Endothelial cell of umbilical vein (primary cell): ENCODE data around the gene SEZ6L2. TPM values are rescaled to one million over a fixed set of nuclear protein-coding genes. Genes with fewer than 3 reads are reported as not detected.
"Not testable (repeated sequence)": the region's sequence is repeated elsewhere in the genome, so short reads cannot be mapped to it uniquely, and the experiment has no call there.

ENCODE experiments used
- BruUV-seq: library from RNA; stranded (reverse); fragments of 400-500 nt; replicated peaks from 2 replicates; lab custom pipeline; 2021; lab: Mats Ljungman, UMichigan
- CTCF ChIA-PET: fragments of 300-600, 350-600 bp; sonication (Branson Sonifier 250); formaldehyde crosslinking; loops from one replicate; lab custom pipeline; 2021; ENCODE audit warnings: antibody characterized with exemption, inconsistent platforms; lab: Charles Lee
- POLR2A ChIA-PET: fragments of 300-600, 350-600 bp; sonication (Branson Sonifier 250); formaldehyde crosslinking; loops from one replicate; lab custom pipeline; 2021; ENCODE audit warnings: antibody characterized with exemption, inconsistent platforms; lab: Charles Lee
- DNase-seq: peaks from one replicate; pipeline ENCODE4 v3.0.0-alpha.2; 2011; ENCODE audit warnings: low read depth, low spot score
- FAIRE-seq: peaks from 2 replicates; lab custom pipeline; 2011; peaks lifted over from hg19 to GRCh38; lab: Jason Lieb, UNC
- H2AFZ ChIP-seq: 2 replicates; pipeline ENCODE4 v1.6.0; 2012; ENCODE audit warnings: low read depth, low read length, control low read depth, inconsistent platforms
- H3K27ac ChIP-seq: 2 replicates; pipeline ENCODE4 v1.5.1; 2011; ENCODE audit warnings: low read depth, mild to moderate bottlenecking, control low read depth, low read length, moderate library complexity; ENCODE audit not compliant: insufficient read depth
- H3K27me3 ChIP-seq, 2 experiments: 2 replicates each; pipeline versions ENCODE4 v1.6.0 to v1.6.1; 2011; ENCODE audit warnings: low read length in 2 of 2, mixed read lengths in 1 of 2; ENCODE audit not compliant: control insufficient read depth in 2 of 2, insufficient read depth in 2 of 2
- H3K36me3 ChIP-seq, 2 experiments: 2 replicates in 1 of 2; 3 replicates in 1 of 2; pipeline ENCODE4 v1.5.1; 2011; ENCODE audit warnings: low read length in 2 of 2, mild to moderate bottlenecking in 1 of 2, moderate library complexity in 1 of 2; ENCODE audit not compliant: control insufficient read depth in 2 of 2, insufficient read depth in 2 of 2; ENCODE audit errors: extremely low read depth in 1 of 2
- H3K4me1 ChIP-seq: 3 replicates; pipeline ENCODE4 v1.5.1; 2011; ENCODE audit warnings: mild to moderate bottlenecking, low read length; ENCODE audit not compliant: control insufficient read depth, insufficient read depth; ENCODE audit errors: extremely low read depth
- H3K4me2 ChIP-seq: 2 replicates; pipeline ENCODE4 v1.6.1; 2011; ENCODE audit warnings: low read length, control low read depth, mixed read lengths; ENCODE audit not compliant: insufficient read depth
- H3K4me3 ChIP-seq, 3 experiments: fragments of 200-600 bp in 1 of 3; sonication (generic), shearing (Covaris generic) in 1 of 3; replicated peaks in 1 of 3; 2 replicates each; pipeline ENCODE4 v1.5.1; 2011 to 2016; ENCODE audit warnings: control low read depth in 3 of 3, low read length in 3 of 3, mild to moderate bottlenecking in 2 of 3, inconsistent platforms in 1 of 3, low read depth in 1 of 3, moderate library complexity in 1 of 3; ENCODE audit not compliant: insufficient read depth in 1 of 3
- H3K79me2 ChIP-seq: 2 replicates; pipeline ENCODE4 v1.6.0; 2012; ENCODE audit warnings: low read length, inconsistent platforms; ENCODE audit not compliant: control insufficient read depth, insufficient read depth
- H3K9ac ChIP-seq: replicated peaks from 2 replicates; pipeline ENCODE3; 2011; ENCODE audit warnings: low read length, control low read depth; ENCODE audit not compliant: insufficient read depth; ENCODE audit errors: extremely low read depth
- H3K9me1 ChIP-seq: replicated peaks from 3 replicates; pipeline ENCODE4 v1.6.0; 2011; ENCODE audit warnings: mild to moderate bottlenecking, low read length; ENCODE audit not compliant: control insufficient read depth, insufficient read depth; ENCODE audit errors: extremely low read depth
- H3K9me3 ChIP-seq: replicated peaks from 2 replicates; pipeline ENCODE4 v1.5.1; 2012; ENCODE audit warnings: low read length, inconsistent platforms; ENCODE audit not compliant: control insufficient read depth, insufficient read depth
- H4K20me1 ChIP-seq: replicated peaks from 2 replicates; pipeline ENCODE3; 2011; ENCODE audit warnings: mild to moderate bottlenecking, low read length; ENCODE audit not compliant: control insufficient read depth, insufficient read depth; ENCODE audit errors: extremely low read depth
- CTCF ChIP-seq, 2 donors: IDR thresholded peaks; 1 replicate in 1 of 2; 2 replicates in 1 of 2; pipeline ENCODE4 v1.5.1; 2011; ENCODE audit warnings: low read length in 2 of 2, mild to moderate bottlenecking in 2 of 2, moderate library complexity in 2 of 2, control low read depth in 1 of 2, inconsistent platforms in 1 of 2, low read depth in 1 of 2; ENCODE audit not compliant: insufficient read depth in 1 of 2; ENCODE audit errors: extremely low read depth in 1 of 2
- EZH2 ChIP-seq: IDR thresholded peaks from 2 replicates; pipeline ENCODE4 v1.6.1; 2012; ENCODE audit warnings: borderline replicate concordance, low read depth, mild to moderate bottlenecking, moderate library complexity, low read length, inconsistent platforms; ENCODE audit not compliant: severe bottlenecking
- FOS ChIP-seq: IDR thresholded peaks from 2 replicates; pipeline ENCODE4 v1.6.1; 2011; ENCODE audit warnings: mild to moderate bottlenecking, low read length, moderate library complexity, borderline replicate concordance; ENCODE audit not compliant: insufficient read depth
- GATA2 ChIP-seq: IDR thresholded peaks from 2 replicates; pipeline ENCODE4 v1.7.0; 2011; ENCODE audit warnings: low read depth, mild to moderate bottlenecking, moderate library complexity, mixed read lengths, low read length; ENCODE audit not compliant: insufficient read length, insufficient read depth
- JUN ChIP-seq: IDR thresholded peaks from 2 replicates; pipeline ENCODE4 v1.6.1; 2011; ENCODE audit warnings: borderline replicate concordance, low read depth; ENCODE audit not compliant: insufficient read length, insufficient read depth
- MAX ChIP-seq: IDR thresholded peaks from 2 replicates; pipeline ENCODE4 v1.6.1; 2011; ENCODE audit not compliant: insufficient read depth, insufficient read length
- MYC ChIP-seq: IDR thresholded peaks from one replicate; pipeline ENCODE4 v1.6.1; 2011; ENCODE audit warnings: mild to moderate bottlenecking, low read depth, low read length
- POLR2A ChIP-seq: IDR thresholded peaks from 2 replicates; pipeline ENCODE4 v1.6.1; 2012; ENCODE audit warnings: low read depth, mild to moderate bottlenecking, control low read depth, low read length
- POLR2AphosphoS5 ChIP-seq: IDR thresholded peaks from 2 replicates; pipeline ENCODE4 v1.6.1; 2012; ENCODE audit warnings: low read depth, mild to moderate bottlenecking, control low read depth, low read length, moderate library complexity; ENCODE audit not compliant: insufficient read depth
- dilution Hi-C: fragments of 300-500 bp; cut with MboI; formaldehyde crosslinking; loops from one replicate; pipeline ENCODE4 v1.15.0; 2019; ENCODE audit warnings: low sequenced_read_pairs; ENCODE audit not compliant: extremely low pct_ligation_motif_present
- intact Hi-C: fragments of 100-400 bp; cut with micrococcal nuclease; formaldehyde crosslinking; loops from one replicate; pipeline ENCODE4 v1.10.0; 2022
- polyA plus RNA-seq, 4 experiments: library from polyadenylated mRNA; depleted of rRNA in 3 of 4; stranded (reverse) in 3 of 4; unstranded in 1 of 4; fragments of >200 nt; gene quantifications; 2 replicates each; pipeline versions ENCODE4 v1.2.1 to v1.2.3, GENCODE V29; 2011 to 2012; ENCODE audit warnings: missing spikeins in 1 of 4
- total RNA-seq: library from RNA; stranded (reverse); gene quantifications from 2 replicates; pipeline ENCODE4 v1.2.3, GENCODE V29; 2021

SEZ6L2 gene
- total and polyA plus RNA-seq, 2 donors (not counting 3 experiments of a cell fraction or from before 2014, with no cell fraction given): 2.4 to 4.5 TPM

- H3K36me3 ChIP-seq: no peaks in the 10 kb centered on the region
- no peak overlapping the region for H3K9ac ChIP-seq
- POLR2A ChIA-PET: no interaction called here
- H4K20me1 ChIP-seq: no peaks in the 10 kb centered on the region
- H3K9me3 ChIP-seq: no peaks in the 10 kb centered on the region
- intact Hi-C loops (no loop called here), dilution Hi-C loops (no loop called here)
- no peak overlapping the region for H2AFZ ChIP-seq
- FAIRE-seq (no peak), DNase-seq (no peak)
- H3K27me3 ChIP-seq: peaks cover 11 to 13% of the 10 kb centered on the region in 2 experiments
- H3K4me3 ChIP-seq: no peak overlapping the region
- CTCF ChIA-PET: interaction anchor here (0.7 to 2.1 kb wide), 4 partner anchors 24 to 134 kb away, joined by 3 to 11 read pairs (median 4); no protein-coding TSS in a partner anchor
- no TSS peak for BruUV-seq
- no peaks in the 10 kb centered on the region for H3K79me2 ChIP-seq
- H3K27ac ChIP-seq: no peak overlapping the region
- H3K9me1 ChIP-seq: no peaks in the 10 kb centered on the region
- TF ChIP-seq GATA2: no peak
- no peak for TF ChIP-seq FOS
- no peak for TF ChIP-seq MYC
- TF ChIP-seq MAX: no peak
- no peak for TF ChIP-seq EZH2
- TF ChIP-seq JUN: no peak
- no peak for TF ChIP-seq CTCF (IDR thresholded peaks at IDR 0.05; ENCODE audit: extremely low read depth in 1 of 2, insufficient read depth in 1 of 2, low read depth in 1 of 2, low read length in 2 of 2)
- TF ChIP-seq POLR2AphosphoS5: no peak
- no peak for TF ChIP-seq POLR2A
- no peaks in the 10 kb centered on the region for H3K4me1 ChIP-seq
- H3K4me2 ChIP-seq: no peak overlapping the region
These were observed 27.4 kb downstream of the SEZ6L2 start for GRCh38 chr16:29871822-29872546.

DNA sequence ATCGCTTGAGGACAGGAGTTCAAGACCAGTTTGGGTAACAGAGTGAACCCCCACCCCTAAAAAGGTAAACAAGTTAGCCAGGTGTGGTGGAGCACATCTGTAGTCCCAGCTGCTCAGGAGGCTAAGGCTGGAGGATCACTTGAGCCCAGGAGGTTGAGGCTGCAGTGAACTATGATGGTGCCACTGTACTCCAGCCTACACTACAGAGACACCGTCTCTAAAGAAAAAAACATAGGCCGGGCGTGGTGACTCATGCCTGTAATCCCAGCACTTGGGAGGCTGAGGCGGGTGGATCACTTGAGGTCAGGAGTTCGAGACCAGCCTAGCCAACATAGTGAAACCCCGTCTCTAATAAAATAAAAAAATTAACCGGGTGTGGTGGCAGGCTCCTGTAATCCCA is 30.3 kb downstream of the SEZ6L2 start:
- H3K79me2 ChIP-seq, H3K4me1 ChIP-seq, DNase-seq, POLR2A ChIA-PET, H4K20me1 ChIP-seq, H2AFZ ChIP-seq, intact Hi-C loops, H3K27ac ChIP-seq, FAIRE-seq, BruUV-seq, H3K27me3 ChIP-seq, H3K4me3 ChIP-seq, dilution Hi-C loops, H3K9me1 ChIP-seq, H3K9me3 ChIP-seq, H3K9ac ChIP-seq, H3K4me2 ChIP-seq, H3K36me3 ChIP-seq: not testable (repeated sequence)
- CTCF ChIA-PET: interaction anchor here (2.0 kb wide), 1 partner anchor 21 kb away, joined by 8 read pairs; no protein-coding TSS in a partner anchor
